ENCODE data around the gene SYT1. TPM values are rescaled to one million over a fixed set of nuclear protein-coding genes. Genes with fewer than 3 reads are reported as not detected.
A peak's percentile ranks its signal among the peaks of the same experiment; 100 is the strongest.

Gene SYT1
- total RNA-seq, 3 donors from 2014 or later = 1.4 to 11.8 (median 2.0) TPM

- no peaks in the 10 kb centered on the region for H3K36me3 ChIP-seq (ENCODE audit: low read depth)
- ATAC-seq (no peak), DNase-seq (peak in 1 of 3 donors; percentile 11)
- intact Hi-C loops (cut with DNase I, micrococcal nuclease) = no loop called here
- TF ChIP-seq CTCF (IDR thresholded peaks at IDR 0.05) = no peak
- no peaks in the 10 kb centered on the region for H3K9me3 ChIP-seq
- H3K4me1 ChIP-seq (ENCODE audit: low read depth) = no peaks in the 10 kb centered on the region
- no peak overlapping the region for H3K4me3 ChIP-seq
These were observed 523.4 kb downstream of the SYT1 start for GRCh38 chr12:79388011-79388410.

GRCh38 chr12:79393842-79394241 is 529.3 kb downstream of the SYT1 start:
- ATAC-seq (no peak), DNase-seq (no peak)
- intact Hi-C loops (cut with DNase I, micrococcal nuclease) = no loop called here
- Histone ChIP-seq H3K4me1 (ENCODE audit: low read depth) (no peaks in the 10 kb centered on the region), H3K36me3 (ENCODE audit: low read depth) (no peaks in the 10 kb centered on the region), H3K9me3 (no peaks in the 10 kb centered on the region), H3K4me3 (no peak overlapping the region)
- no peak for TF ChIP-seq CTCF (IDR thresholded peaks at IDR 0.05)

GRCh38 chr12:79397609-79398008 is 533.0 kb downstream of the SYT1 start:
- no peak for ATAC-seq

GRCh38 chr12:79400481-79400880 is 535.9 kb downstream of the SYT1 start:
- Histone ChIP-seq H3K36me3 (ENCODE audit: low read depth) (no peaks in the 10 kb centered on the region), H3K4me1 (ENCODE audit: low read depth) (no peaks in the 10 kb centered on the region), H3K9me3 (no peaks in the 10 kb centered on the region), H3K4me3 (no peak overlapping the region)
- ATAC-seq = no peak
- intact Hi-C loops (cut with DNase I, micrococcal nuclease) = no loop called here
- DNase-seq = no peak
- no peak for TF ChIP-seq CTCF (IDR thresholded peaks at IDR 0.05)

More at GRCh38 chr12:79397609-79398008, 533.0 kb downstream of the SYT1 start:
- TF ChIP-seq CTCF (IDR thresholded peaks at IDR 0.05) = no peak
- no peak for DNase-seq
- H3K4me1 ChIP-seq (ENCODE audit: low read depth) = no peaks in the 10 kb centered on the region
- H3K36me3 ChIP-seq (ENCODE audit: low read depth) = no peaks in the 10 kb centered on the region
- no peak overlapping the region for H3K4me3 ChIP-seq
- no peaks in the 10 kb centered on the region for H3K9me3 ChIP-seq
- intact Hi-C loops (cut with DNase I, micrococcal nuclease) = no loop called here

- DNase-seq (no peak), ATAC-seq (no peak)
- Histone ChIP-seq H3K4me3 (no peak overlapping the region), H3K4me1 (ENCODE audit: low read depth) (no peaks in the 10 kb centered on the region), H3K9me3 (no peaks in the 10 kb centered on the region), H3K36me3 (ENCODE audit: low read depth) (no peaks in the 10 kb centered on the region)
- no peak for TF ChIP-seq CTCF (IDR thresholded peaks at IDR 0.05)
- intact Hi-C loops (cut with DNase I, micrococcal nuclease) = no loop called here
These were observed 538.0 kb downstream of the SYT1 start for GRCh38 chr12:79402606-79403005.

- DNase-seq (no peak), ATAC-seq (no peak)
- Histone ChIP-seq H3K9me3 (no peaks in the 10 kb centered on the region), H3K4me1 (ENCODE audit: low read depth) (no peaks in the 10 kb centered on the region), H3K36me3 (ENCODE audit: low read depth) (no peaks in the 10 kb centered on the region), H3K4me3 (no peak overlapping the region)
- no peak for TF ChIP-seq CTCF (IDR thresholded peaks at IDR 0.05)
- intact Hi-C loops (cut with DNase I, micrococcal nuclease) = loop anchor here in 1 of 2 donors (5.0 kb wide), 1 partner anchor 140 kb away; no protein-coding TSS in a partner anchor
These were observed 542.4 kb downstream of the SYT1 start for GRCh38 chr12:79406993-79407392.
